GM21367 (cell line): Measurements from ENCODE around the gene STMN3.

Experiments
- ATAC-seq: cut with Tn5 transposase; IDR thresholded peaks from one replicate; pipeline ENCODE4 v1.9.1; 2021; ENCODE audit not compliant: unreplicated experiment

Gene STMN3

GRCh38 chr20:63692436-63693082 is 39.3 kb upstream of the STMN3 start:
- no peak for ATAC-seq

GRCh38 chr20:63691711-63692435 is 38.6 kb upstream of the STMN3 start:
- ATAC-seq, result no peak

- no peak for ATAC-seq
Observed at GRCh38 chr20:63690898-63691710, 37.9 kb upstream of the STMN3 start.

- ATAC-seq, result no peak
Observed at GRCh38 chr20:63690003-63690897, 37.0 kb upstream of the STMN3 start.

GRCh38 chr20:63689046-63690002 is 36.1 kb upstream of the STMN3 start:
- no peak for ATAC-seq

GRCh38 chr20:63688228-63689045 is 35.2 kb upstream of the STMN3 start:
- ATAC-seq, result no peak

GRCh38 chr20:63687419-63688178 is 34.4 kb upstream of the STMN3 start:
- ATAC-seq, result no peak

GRCh38 chr20:63686492-63687321 is 33.5 kb upstream of the STMN3 start:
- ATAC-seq, result no peak

GRCh38 chr20:63686094-63686491 is 32.9 kb upstream of the STMN3 start:
- no peak for ATAC-seq

GRCh38 chr20:63685269-63686026 is 32.2 kb upstream of the STMN3 start:
- no peak for ATAC-seq

- no peak for ATAC-seq
Observed at GRCh38 chr20:63682384-63683139, 29.3 kb upstream of the STMN3 start.

GRCh38 chr20:63681609-63682142 is 28.5 kb upstream of the STMN3 start:
- ATAC-seq, result no peak

GRCh38 chr20:63680857-63681608 is 27.8 kb upstream of the STMN3 start:
- no peak for ATAC-seq

- no peak for ATAC-seq
Observed at GRCh38 chr20:63680427-63680826, 27.2 kb upstream of the STMN3 start.

- ATAC-seq, result no peak
Observed at GRCh38 chr20:63679799-63680305, 26.6 kb upstream of the STMN3 start.
